ENCODE results near the gene PTTG1IP.

PTTG1IP gene

GRCh38 chr21:44893278-44893556, 19.7 kb upstream of the PTTG1IP start:
- H3K27ac Mint-ChIP-seq = peak overlapping the region; percentile 74
- H3K36me3 Mint-ChIP-seq = peaks cover 98% of the 10 kb centered on the region
- H3K4me3 Mint-ChIP-seq = no peak overlapping the region

GRCh38 chr21:44892536-44893277, 19.2 kb upstream of the PTTG1IP start:
- Mint-ChIP-seq H3K9me3 (no peaks in the 10 kb centered on the region), H3K27ac (peak overlapping the region; percentile 74), H3K36me3 (peaks cover 98% of the 10 kb centered on the region), H3K4me1 (peaks cover 27% of the 10 kb centered on the region), H3K4me3 (no peak overlapping the region)
- ATAC-seq = peak; percentile 80
- DNase-seq (ENCODE audit: low spot score in 2 of 2) = peak; percentile 75 to 88

More at GRCh38 chr21:44893278-44893556, 19.7 kb upstream of the PTTG1IP start:
- ATAC-seq = no peak
- DNase-seq (ENCODE audit: low spot score in 2 of 2) = no peak
- Mint-ChIP-seq H3K4me1 (peaks cover 26% of the 10 kb centered on the region), H3K9me3 (no peaks in the 10 kb centered on the region)

- DNase-seq (ENCODE audit: low spot score in 2 of 2) (no peak), ATAC-seq (no peak)
- H3K27ac Mint-ChIP-seq = peak overlapping the region; percentile 74
- no peak overlapping the region for H3K4me3 Mint-ChIP-seq
- peaks cover 33% of the 10 kb centered on the region for H3K4me1 Mint-ChIP-seq
- no peaks in the 10 kb centered on the region for H3K9me3 Mint-ChIP-seq
- peaks cover 98% of the 10 kb centered on the region for H3K36me3 Mint-ChIP-seq
These were observed 18.6 kb upstream of the PTTG1IP start for GRCh38 chr21:44892095-44892494.

- H3K27ac Mint-ChIP-seq = peak overlapping the region; percentile 79
- peaks cover 37% of the 10 kb centered on the region for H3K4me1 Mint-ChIP-seq
- ATAC-seq = no peak
- H3K4me3 Mint-ChIP-seq = no peak overlapping the region
- no peaks in the 10 kb centered on the region for H3K9me3 Mint-ChIP-seq
- DNase-seq (ENCODE audit: low spot score in 2 of 2) = no peak
- H3K36me3 Mint-ChIP-seq = peaks cover 98% of the 10 kb centered on the region
These were observed 18.1 kb upstream of the PTTG1IP start for GRCh38 chr21:44891631-44892031.

- ATAC-seq (no peak), DNase-seq (ENCODE audit: low spot score in 2 of 2) (no peak)
- Mint-ChIP-seq H3K9me3 (no peaks in the 10 kb centered on the region), H3K27ac (peak overlapping the region; percentile 79), H3K36me3 (peaks cover 99% of the 10 kb centered on the region), H3K4me1 (peaks cover 39% of the 10 kb centered on the region), H3K4me3 (no peak overlapping the region)
These were observed 17.6 kb upstream of the PTTG1IP start for GRCh38 chr21:44890961-44891541.

- Mint-ChIP-seq H3K9me3 (no peaks in the 10 kb centered on the region), H3K4me1 (peaks cover 39% of the 10 kb centered on the region), H3K4me3 (no peak overlapping the region), H3K36me3 (peaks cover 99% of the 10 kb centered on the region), H3K27ac (peak overlapping the region; percentile 79)
- no peak for DNase-seq (ENCODE audit: low spot score in 2 of 2)
- ATAC-seq = no peak
These were observed 16.9 kb upstream of the PTTG1IP start for GRCh38 chr21:44890338-44890931.

GRCh38 chr21:44889625-44890337, 16.3 kb upstream of the PTTG1IP start:
- no peak for DNase-seq (ENCODE audit: low spot score in 2 of 2)
- ATAC-seq = no peak
- H3K4me3 Mint-ChIP-seq = no peak overlapping the region
- peaks cover 39% of the 10 kb centered on the region for H3K4me1 Mint-ChIP-seq
- peaks cover 98% of the 10 kb centered on the region for H3K36me3 Mint-ChIP-seq
- peak overlapping the region; percentile 79 for H3K27ac Mint-ChIP-seq
- H3K9me3 Mint-ChIP-seq = no peaks in the 10 kb centered on the region

- peak overlapping the region; percentile 79 for H3K27ac Mint-ChIP-seq
- ATAC-seq (no peak), DNase-seq (ENCODE audit: low spot score in 2 of 2) (no peak)
- no peak overlapping the region for H3K4me3 Mint-ChIP-seq
- peaks cover 43% of the 10 kb centered on the region for H3K4me1 Mint-ChIP-seq
- H3K36me3 Mint-ChIP-seq = peaks cover 97% of the 10 kb centered on the region
- no peaks in the 10 kb centered on the region for H3K9me3 Mint-ChIP-seq
These were observed 15.4 kb upstream of the PTTG1IP start for GRCh38 chr21:44888581-44889550.

- Mint-ChIP-seq H3K4me1 (peaks cover 34% of the 10 kb centered on the region), H3K9me3 (no peaks in the 10 kb centered on the region), H3K27ac (peak overlapping the region; percentile 85), H3K36me3 (peaks cover 94% of the 10 kb centered on the region), H3K4me3 (peak overlapping the region; percentile 5)
- DNase-seq (ENCODE audit: low spot score in 2 of 2) (no peak), ATAC-seq (no peak)
These were observed 14.5 kb upstream of the PTTG1IP start for GRCh38 chr21:44887807-44888580.

GRCh38 chr21:44887126-44887806, 13.8 kb upstream of the PTTG1IP start:
- H3K4me3 Mint-ChIP-seq = peak overlapping the region; percentile 5
- no peaks in the 10 kb centered on the region for H3K9me3 Mint-ChIP-seq
- peaks cover 29% of the 10 kb centered on the region for H3K4me1 Mint-ChIP-seq
- peak overlapping the region; percentile 85 for H3K27ac Mint-ChIP-seq
- no peak for DNase-seq (ENCODE audit: low spot score in 2 of 2)
- ATAC-seq = no peak
- H3K36me3 Mint-ChIP-seq = peaks cover 94% of the 10 kb centered on the region

- no peak overlapping the region for H3K4me3 Mint-ChIP-seq
- peaks cover 32% of the 10 kb centered on the region for H3K4me1 Mint-ChIP-seq
- no peak for DNase-seq (ENCODE audit: low spot score in 2 of 2)
- no peak for ATAC-seq
- H3K9me3 Mint-ChIP-seq = no peaks in the 10 kb centered on the region
- H3K36me3 Mint-ChIP-seq = peaks cover 90% of the 10 kb centered on the region
- peak overlapping the region; percentile 85 for H3K27ac Mint-ChIP-seq
These were observed 12.9 kb upstream of the PTTG1IP start for GRCh38 chr21:44886113-44887075.

GRCh38 chr21:44885615-44886014, 12.1 kb upstream of the PTTG1IP start:
- Mint-ChIP-seq H3K27ac (peak overlapping the region; percentile 85), H3K36me3 (peaks cover 82% of the 10 kb centered on the region), H3K4me3 (no peak overlapping the region), H3K9me3 (no peaks in the 10 kb centered on the region), H3K4me1 (peaks cover 37% of the 10 kb centered on the region)
- DNase-seq (ENCODE audit: low spot score in 2 of 2) = no peak
- ATAC-seq = no peak

GRCh38 chr21:44884097-44884496, 10.6 kb upstream of the PTTG1IP start:
- Mint-ChIP-seq H3K4me3 (no peak overlapping the region), H3K27ac (peak overlapping the region; percentile 84), H3K4me1 (peaks cover 32% of the 10 kb centered on the region), H3K36me3 (peaks cover 67% of the 10 kb centered on the region), H3K9me3 (no peaks in the 10 kb centered on the region)
- no peak for DNase-seq (ENCODE audit: low spot score in 2 of 2)
- peak; percentile 14 for ATAC-seq

All from stimulated activated effector memory CD8-positive, alpha-beta T cell treated with anti-CD3 and anti-CD28 coated beads, Interleukin-12 subunit alpha, Interleukin-12 subunit beta, amount 100 ng/mL, for 72 hours (primary cell).